Skeletal muscle tissue (tissue), 4 donors: ENCODE results near the gene FOXB1. TPM values are rescaled to one million over a fixed set of nuclear protein-coding genes. Genes with fewer than 3 reads are reported as not detected.

ENCODE experiments used
- H3K27ac ChIP-seq: one replicate; pipeline ENCODE4 v1.7.0; 2013; ENCODE audit warnings: mild to moderate bottlenecking, low read depth, low read length, inconsistent platforms
- H3K27me3 ChIP-seq, 3 donors: one replicate each; pipeline ENCODE4 v1.7.0; 2013; ENCODE audit warnings: low read length in 3 of 3; ENCODE audit not compliant: control insufficient read depth in 3 of 3, insufficient read depth in 3 of 3
- H3K36me3 ChIP-seq, 3 donors: one replicate each; pipeline ENCODE4 v1.7.0; 2013; ENCODE audit warnings: low read length in 3 of 3; ENCODE audit not compliant: control insufficient read depth in 3 of 3, insufficient read depth in 3 of 3
- H3K4me1 ChIP-seq, 3 donors: one replicate each; pipeline ENCODE4 v1.7.0; 2013; ENCODE audit warnings: low read length in 3 of 3, mild to moderate bottlenecking in 3 of 3; ENCODE audit not compliant: control insufficient read depth in 3 of 3, insufficient read depth in 3 of 3
- H3K4me3 ChIP-seq, 3 donors: one replicate each; pipeline ENCODE4 v1.7.0; 2013; ENCODE audit warnings: low read length in 3 of 3
- H3K9ac ChIP-seq, 3 donors: one replicate each; pipeline ENCODE4 v1.7.0; 2013; ENCODE audit warnings: low read length in 3 of 3, mild to moderate bottlenecking in 3 of 3, moderate library complexity in 2 of 3, low read depth in 1 of 3
- H3K9me3 ChIP-seq, 3 donors: one replicate each; pipeline ENCODE4 v1.7.0; 2013; ENCODE audit warnings: low read length in 3 of 3; ENCODE audit not compliant: control insufficient read depth in 3 of 3
- total RNA-seq: library from RNA; depleted of rRNA; stranded (reverse); fragments of >200 nt; gene quantifications from one replicate; pipeline ENCODE4 v1.2.3, GENCODE V29; 2014
- donor health status: Osteomylitis.

FOXB1 gene
- total RNA-seq = not detected

GRCh38 chr15:60004009-60004845 is at the start of gene FOXB1:
FOXB1 (plus strand) TSS chr15:60004311; CDS start chr15:60004964, 653 bp downstream.
- Histone ChIP-seq H3K4me1 (peaks cover 23 to 38% (median 27%) of the 10 kb centered on the region in 3 donors), H3K27me3 (peaks cover 86 to 95% (median 94%) of the 10 kb centered on the region in 3 donors), H3K36me3 (no peaks in the 10 kb centered on the region), H3K9ac (no peak within 1 kb of the TSS), H3K4me3 (peak within 1 kb of the TSS; percentile 23 to 66 (median 45)), H3K27ac (no peak within 1 kb of the TSS), H3K9me3 (no peaks in the 10 kb centered on the region)

GRCh38 chr15:59958288-59958687 is 45.8 kb upstream of the FOXB1 start:
- peaks cover 0 to 4% (median 1%) of the 10 kb centered on the region in 3 donors for H3K27me3 ChIP-seq
- no peak overlapping the region for H3K4me3 ChIP-seq
- peaks cover 0 to 24% (median 0%) of the 10 kb centered on the region in 3 donors for H3K9me3 ChIP-seq
- no peak overlapping the region for H3K9ac ChIP-seq
- H3K27ac ChIP-seq = no peak overlapping the region
- no peaks in the 10 kb centered on the region for H3K4me1 ChIP-seq
- no peaks in the 10 kb centered on the region for H3K36me3 ChIP-seq

GRCh38 chr15:59960318-59960717 is 43.8 kb upstream of the FOXB1 start:
- Histone ChIP-seq H3K27ac (no peak overlapping the region), H3K4me1 (no peaks in the 10 kb centered on the region), H3K27me3 (peaks cover 0 to 4% (median 0%) of the 10 kb centered on the region in 3 donors), H3K4me3 (no peak overlapping the region), H3K9me3 (peaks cover 0 to 24% (median 0%) of the 10 kb centered on the region in 3 donors), H3K36me3 (no peaks in the 10 kb centered on the region), H3K9ac (no peak overlapping the region)

- H3K4me3 ChIP-seq = no peak overlapping the region
- H3K9me3 ChIP-seq = peaks cover 0 to 13% (median 0%) of the 10 kb centered on the region in 3 donors
- H3K9ac ChIP-seq = no peak overlapping the region
- no peaks in the 10 kb centered on the region for H3K36me3 ChIP-seq
- H3K27ac ChIP-seq = no peak overlapping the region
- no peaks in the 10 kb centered on the region for H3K4me1 ChIP-seq
- H3K27me3 ChIP-seq = peaks cover 0 to 2% (median 0%) of the 10 kb centered on the region in 3 donors
Observed at GRCh38 chr15:59963322-59963721, 40.8 kb upstream of the FOXB1 start.

GRCh38 chr15:59963925-59964324 is 40.2 kb upstream of the FOXB1 start:
- H3K9ac ChIP-seq = no peak overlapping the region
- peaks cover 0 to 4% (median 0%) of the 10 kb centered on the region in 3 donors for H3K27me3 ChIP-seq
- no peak overlapping the region for H3K27ac ChIP-seq
- peaks cover 0 to 12% (median 2%) of the 10 kb centered on the region in 3 donors for H3K9me3 ChIP-seq
- H3K36me3 ChIP-seq = no peaks in the 10 kb centered on the region
- H3K4me1 ChIP-seq = no peaks in the 10 kb centered on the region
- no peak overlapping the region for H3K4me3 ChIP-seq

GRCh38 chr15:59965741-59966140 is 38.4 kb upstream of the FOXB1 start:
- Histone ChIP-seq H3K4me1 (no peaks in the 10 kb centered on the region), H3K36me3 (no peaks in the 10 kb centered on the region), H3K9ac (no peak overlapping the region), H3K27me3 (peaks cover 0 to 9% (median 0%) of the 10 kb centered on the region in 3 donors), H3K4me3 (no peak overlapping the region), H3K9me3 (peaks cover 0 to 5% (median 2%) of the 10 kb centered on the region in 3 donors), H3K27ac (no peak overlapping the region)

GRCh38 chr15:59966262-59966661 is 37.8 kb upstream of the FOXB1 start:
- H3K27me3 ChIP-seq = peaks cover 0 to 9% (median 0%) of the 10 kb centered on the region in 3 donors

GRCh38 chr15:59968314-59968713 is 35.8 kb upstream of the FOXB1 start:
- Histone ChIP-seq H3K36me3 (no peaks in the 10 kb centered on the region), H3K27ac (no peak overlapping the region), H3K4me3 (no peak overlapping the region), H3K9ac (no peak overlapping the region), H3K9me3 (peaks cover 0 to 2% (median 0%) of the 10 kb centered on the region in 3 donors), H3K27me3 (peaks cover 0 to 9% (median 0%) of the 10 kb centered on the region in 3 donors), H3K4me1 (no peaks in the 10 kb centered on the region)

More at GRCh38 chr15:59966262-59966661, 37.8 kb upstream of the FOXB1 start:
- Histone ChIP-seq H3K4me1 (no peaks in the 10 kb centered on the region), H3K9ac (no peak overlapping the region), H3K4me3 (no peak overlapping the region), H3K36me3 (no peaks in the 10 kb centered on the region), H3K27ac (no peak overlapping the region), H3K9me3 (peaks cover 0 to 5% (median 2%) of the 10 kb centered on the region in 3 donors)

- Histone ChIP-seq H3K9ac (no peak overlapping the region), H3K27ac (no peak overlapping the region), H3K9me3 (peaks cover 0 to 2% (median 0%) of the 10 kb centered on the region in 3 donors), H3K4me1 (no peaks in the 10 kb centered on the region), H3K4me3 (no peak overlapping the region), H3K36me3 (no peaks in the 10 kb centered on the region), H3K27me3 (peaks cover 0 to 12% (median 3%) of the 10 kb centered on the region in 3 donors)
Observed at GRCh38 chr15:59972241-59972640, 31.9 kb upstream of the FOXB1 start.
